GM18520 (cell line): ENCODE measurements around the gene PHLDB2.

Source experiments
- ATAC-seq: cut with Tn5 transposase; IDR thresholded peaks from one replicate; pipeline ENCODE4 v1.9.1; 2021; ENCODE audit not compliant: unreplicated experiment

The PHLDB2 gene

DNA sequence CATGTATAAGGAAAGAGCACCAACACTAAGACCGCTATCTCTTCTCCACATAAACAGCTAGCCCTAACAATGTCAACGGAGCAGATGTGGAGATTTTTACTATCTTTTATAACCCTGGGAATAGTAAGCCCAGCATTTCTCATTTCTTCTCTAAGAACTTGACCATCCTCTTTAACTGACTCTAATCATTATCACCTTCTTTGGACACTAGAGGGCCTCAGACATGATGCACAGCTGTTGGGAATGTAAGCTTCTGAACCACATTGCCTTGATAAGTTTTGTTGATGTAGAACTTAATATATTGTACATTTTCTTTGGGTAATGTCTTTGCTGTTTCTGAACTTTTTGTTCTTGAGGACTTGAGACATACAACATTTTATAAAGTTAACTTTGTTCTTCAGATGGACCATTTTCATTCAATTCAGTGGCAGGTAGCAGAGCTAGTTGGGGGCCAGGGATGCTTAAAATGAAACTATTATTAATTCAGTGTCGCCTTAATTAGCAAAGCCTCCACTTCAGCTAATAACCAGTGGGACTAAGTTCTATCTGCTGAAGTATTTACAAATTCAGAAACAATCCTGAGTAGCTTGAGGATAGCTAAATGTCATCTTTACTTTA, 130.1 kb downstream of the PHLDB2 start:
- ATAC-seq = peak; percentile 66

DNA sequence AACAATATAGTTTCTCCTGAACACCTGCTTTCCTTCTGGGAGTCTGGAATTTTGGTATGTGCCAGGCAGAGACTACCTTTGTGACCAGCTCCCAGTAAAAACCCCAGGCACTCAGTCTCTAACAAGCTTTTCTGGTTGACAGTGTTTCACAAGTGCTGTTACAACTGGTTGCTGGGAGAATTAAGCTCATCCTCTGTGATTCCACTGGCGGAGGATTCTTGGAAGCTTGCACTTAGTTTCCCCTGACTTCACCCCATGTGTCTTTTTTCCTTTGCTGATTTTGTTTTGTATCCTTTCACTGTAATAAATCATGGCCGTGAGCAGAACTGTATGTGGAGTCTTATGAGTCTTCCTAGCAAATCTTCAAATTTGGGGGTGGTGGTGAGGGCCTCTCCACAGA, 134.0 kb downstream of the PHLDB2 start:
- no peak for ATAC-seq

- ATAC-seq = no peak
Observed at GRCh38 chr3:111998636-111999483, 139.8 kb downstream of the PHLDB2 start, which contains the start of gene TAGLN3. Gene TAGLN3, plus strand, starts transcription at chr3:111998922. Its CDS starts 501 bp downstream, at chr3:111999423.

DNA sequence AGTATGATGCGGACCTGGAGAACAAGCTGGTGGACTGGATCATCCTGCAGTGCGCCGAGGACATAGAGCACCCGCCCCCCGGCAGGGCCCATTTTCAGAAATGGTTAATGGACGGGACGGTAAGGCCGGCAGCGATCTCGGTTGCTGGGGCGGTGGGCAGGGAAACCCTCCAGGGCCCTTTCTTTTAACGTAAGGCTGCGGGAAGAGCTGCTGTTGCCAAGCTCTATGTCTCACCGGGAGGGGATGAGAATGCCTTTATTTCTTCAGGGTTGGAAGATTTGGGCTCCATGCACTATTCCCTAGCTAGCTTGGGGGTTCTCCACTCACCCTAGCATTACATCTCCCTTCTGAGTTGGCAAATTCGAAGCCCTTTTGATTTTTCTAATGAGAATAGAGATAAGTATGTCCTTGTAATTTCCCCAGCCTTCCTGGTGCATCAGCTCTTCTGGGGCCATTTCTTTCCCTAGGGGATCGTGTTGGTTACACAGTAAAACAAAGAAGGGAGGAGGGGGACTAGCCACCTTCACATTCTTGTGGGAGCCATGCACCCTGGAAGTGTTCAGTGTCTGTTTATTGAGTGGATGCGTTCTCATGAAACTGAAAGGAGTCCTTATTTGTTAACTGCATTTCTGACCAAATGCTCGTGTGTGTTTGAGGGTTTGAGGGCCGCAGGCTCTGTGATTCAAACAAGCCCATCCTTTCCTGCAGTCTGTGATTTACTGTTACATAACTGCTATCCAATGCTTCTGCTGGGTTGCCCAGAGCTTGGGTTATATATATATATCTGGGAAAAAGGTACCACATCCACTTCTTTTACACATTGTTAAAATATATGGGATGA, 140.6 kb downstream of the PHLDB2 start:
- ATAC-seq = no peak

DNA sequence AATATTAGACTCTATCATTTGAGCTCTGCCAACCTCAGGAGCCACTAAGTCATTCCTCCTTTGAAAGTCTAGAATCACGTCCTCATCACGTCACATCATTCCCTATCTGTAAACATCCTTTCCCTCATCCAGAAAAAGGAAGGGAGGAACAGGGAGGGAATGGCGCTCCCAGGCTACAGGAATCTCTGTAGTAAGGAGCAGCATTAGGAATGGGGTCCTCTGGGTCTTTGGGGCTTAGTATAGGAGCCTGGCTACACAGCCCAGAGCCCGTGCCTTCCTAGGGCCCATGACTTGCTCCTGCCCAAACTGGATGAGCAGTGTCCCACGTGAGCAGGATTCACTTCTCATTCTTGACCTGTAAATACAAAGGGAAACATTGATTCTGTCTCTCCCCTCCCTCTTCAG, 141.3 kb downstream of the PHLDB2 start:
- no peak for ATAC-seq

GRCh38 chr3:112000966-112001365, 141.9 kb downstream of the PHLDB2 start:
- no peak for ATAC-seq

GRCh38 chr3:112001526-112001925, 142.5 kb downstream of the PHLDB2 start:
- ATAC-seq = no peak

- ATAC-seq = no peak
Observed at GRCh38 chr3:112002096-112002971, 143.3 kb downstream of the PHLDB2 start.

GRCh38 chr3:112003321-112004080, 144.4 kb downstream of the PHLDB2 start:
- ATAC-seq = no peak

- no peak for ATAC-seq
Observed at GRCh38 chr3:112004187-112004586, 145.1 kb downstream of the PHLDB2 start.

DNA sequence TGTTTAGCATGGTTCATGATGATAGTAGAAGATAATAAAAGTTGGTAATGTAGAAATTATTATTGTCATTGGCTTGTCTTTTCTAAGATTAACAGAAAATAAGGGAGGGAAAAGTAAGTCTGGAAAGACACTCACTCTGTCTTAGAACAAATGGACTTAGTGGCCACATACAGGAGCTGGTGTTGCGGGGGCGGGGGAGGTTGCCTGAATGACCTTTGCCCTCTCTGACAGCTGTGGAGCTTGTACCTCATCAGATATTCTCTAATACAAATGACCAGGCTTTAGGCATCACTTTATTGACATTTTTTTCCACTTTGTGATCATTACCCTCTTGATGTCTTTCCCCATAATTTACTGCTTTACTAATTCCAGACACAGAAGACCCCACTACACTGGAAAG, 145.6 kb downstream of the PHLDB2 start:
- ATAC-seq = no peak

DNA sequence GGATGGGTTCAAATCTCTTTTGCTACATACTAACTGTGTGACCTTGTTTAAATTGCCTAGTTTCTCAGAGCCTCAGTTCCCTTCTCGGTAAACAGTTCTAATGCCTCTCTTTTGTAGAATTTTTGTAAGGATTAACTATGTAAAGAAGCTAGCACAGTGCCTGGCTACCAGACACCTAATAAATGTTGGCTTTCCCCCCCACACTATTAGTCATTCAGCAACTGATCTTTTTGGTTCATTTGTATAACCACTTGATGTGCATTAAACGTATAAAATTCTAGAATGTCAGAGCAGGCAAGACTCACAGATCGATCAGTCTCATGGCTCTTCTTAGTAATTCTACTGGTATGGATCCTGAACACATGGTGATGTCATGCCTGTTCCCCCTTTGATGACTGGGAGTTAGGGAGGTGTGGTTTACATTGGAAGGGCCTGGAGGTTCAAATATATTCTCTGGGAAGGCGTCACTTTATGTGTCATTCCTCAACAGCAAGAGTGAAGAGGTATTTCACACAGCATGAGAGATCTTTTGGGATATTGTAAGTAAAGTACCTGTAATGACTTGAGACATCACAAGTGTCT, 146.1 kb downstream of the PHLDB2 start:
- peak; percentile 36 for ATAC-seq

- ATAC-seq = no peak
Observed at GRCh38 chr3:112007633-112008032, 148.6 kb downstream of the PHLDB2 start.

DNA sequence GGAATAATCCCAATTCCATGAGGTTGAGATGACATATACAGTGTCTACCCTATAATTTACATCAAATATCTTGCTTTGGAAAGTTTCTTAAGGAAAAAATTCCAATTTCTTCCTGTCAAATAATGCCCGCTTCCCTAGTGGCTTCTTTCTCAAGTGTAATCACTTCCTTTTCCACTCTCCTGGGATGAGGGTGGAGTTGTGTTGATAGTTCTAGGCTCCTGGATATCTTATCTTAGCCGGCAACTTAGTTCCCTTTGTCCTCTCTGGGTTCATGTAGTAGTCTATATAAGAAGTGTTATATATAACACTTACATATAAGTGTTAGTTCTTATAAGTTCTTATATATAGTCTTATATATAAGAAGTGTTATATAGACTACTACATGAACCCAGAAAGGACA, 150.6 kb downstream of the PHLDB2 start:
- ATAC-seq = no peak

GRCh38 chr3:112010636-112011035, 151.6 kb downstream of the PHLDB2 start:
- ATAC-seq = no peak

- no peak for ATAC-seq
Observed at GRCh38 chr3:112011376-112011940, 152.4 kb downstream of the PHLDB2 start.

DNA sequence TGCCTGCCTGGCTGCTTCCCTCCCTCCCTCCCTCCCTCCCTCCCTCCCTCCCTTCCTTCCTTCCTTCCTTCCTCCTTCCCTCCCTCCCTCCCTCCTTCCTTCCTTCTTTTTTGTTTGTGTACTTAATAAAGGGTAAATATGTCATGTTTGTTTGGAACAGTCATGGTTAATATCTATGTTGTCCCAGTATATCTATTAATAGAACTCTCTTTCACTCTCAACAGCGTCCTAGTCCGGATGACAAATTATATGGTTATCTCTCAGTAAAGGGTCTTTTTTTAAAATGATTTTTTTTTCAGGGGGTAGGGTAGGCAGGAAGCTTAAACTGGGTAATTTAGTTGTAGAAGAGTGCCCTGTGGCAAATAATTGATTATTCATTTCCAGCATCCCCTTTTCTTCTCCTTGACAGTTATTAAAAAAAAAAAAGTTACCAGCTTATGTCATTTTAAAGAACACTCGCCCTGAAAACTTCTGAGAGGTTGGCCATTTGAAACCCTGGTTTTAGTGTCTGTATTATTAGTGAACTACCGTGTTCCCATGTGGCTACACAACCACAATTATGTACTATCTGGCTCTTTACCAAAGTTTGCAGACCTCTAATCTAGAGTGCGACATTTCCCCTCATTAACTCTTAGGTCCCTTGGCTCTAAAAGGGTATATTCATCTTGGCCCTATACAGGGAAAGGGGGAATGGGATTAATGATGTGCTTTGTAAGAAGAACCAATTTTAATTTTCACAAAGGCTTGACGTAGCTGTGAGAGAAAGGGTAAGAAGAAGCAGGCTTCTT, 153.3 kb downstream of the PHLDB2 start:
- ATAC-seq = no peak

- peak; percentile 50 for ATAC-seq
Observed at GRCh38 chr3:112013058-112013783, 154.2 kb downstream of the PHLDB2 start.
